Dendritic cell treated with granulocyte-macrophage colony-stimulating factor and Interleukin-4, amounts not matched to agents 40 ng/mL and 50 ng/mL, for 4 days (primary cell): ENCODE measurements around the gene SLC4A8.

ENCODE experiments used
- H3K27ac Mint-ChIP-seq: one replicate; pipeline ENCODE4 v1.8.0; 2022; ENCODE audit warnings: mild to moderate bottlenecking, mixed read lengths
- H3K27me3 Mint-ChIP-seq: one replicate; pipeline ENCODE4 v1.8.0; 2022; ENCODE audit warnings: mild to moderate bottlenecking, mixed read lengths
- H3K36me3 Mint-ChIP-seq: one replicate; pipeline ENCODE4 v1.8.0; 2022; ENCODE audit warnings: low read depth, mixed read lengths
- H3K4me1 Mint-ChIP-seq: one replicate; pipeline ENCODE4 v1.8.0; 2022; ENCODE audit warnings: low read depth, mixed read lengths
- H3K4me3 Mint-ChIP-seq: one replicate; pipeline ENCODE4 v1.8.0; 2022; ENCODE audit warnings: mild to moderate bottlenecking, moderate library complexity, mixed read lengths
- H3K9me3 Mint-ChIP-seq: one replicate; pipeline ENCODE4 v1.8.0; 2022; ENCODE audit warnings: mixed read lengths
- intact Hi-C: fragments of 100-400 bp; cut with micrococcal nuclease; formaldehyde crosslinking; loops from one replicate; pipeline ENCODE4 v1.15.0; 2022

SLC4A8 gene

DNA sequence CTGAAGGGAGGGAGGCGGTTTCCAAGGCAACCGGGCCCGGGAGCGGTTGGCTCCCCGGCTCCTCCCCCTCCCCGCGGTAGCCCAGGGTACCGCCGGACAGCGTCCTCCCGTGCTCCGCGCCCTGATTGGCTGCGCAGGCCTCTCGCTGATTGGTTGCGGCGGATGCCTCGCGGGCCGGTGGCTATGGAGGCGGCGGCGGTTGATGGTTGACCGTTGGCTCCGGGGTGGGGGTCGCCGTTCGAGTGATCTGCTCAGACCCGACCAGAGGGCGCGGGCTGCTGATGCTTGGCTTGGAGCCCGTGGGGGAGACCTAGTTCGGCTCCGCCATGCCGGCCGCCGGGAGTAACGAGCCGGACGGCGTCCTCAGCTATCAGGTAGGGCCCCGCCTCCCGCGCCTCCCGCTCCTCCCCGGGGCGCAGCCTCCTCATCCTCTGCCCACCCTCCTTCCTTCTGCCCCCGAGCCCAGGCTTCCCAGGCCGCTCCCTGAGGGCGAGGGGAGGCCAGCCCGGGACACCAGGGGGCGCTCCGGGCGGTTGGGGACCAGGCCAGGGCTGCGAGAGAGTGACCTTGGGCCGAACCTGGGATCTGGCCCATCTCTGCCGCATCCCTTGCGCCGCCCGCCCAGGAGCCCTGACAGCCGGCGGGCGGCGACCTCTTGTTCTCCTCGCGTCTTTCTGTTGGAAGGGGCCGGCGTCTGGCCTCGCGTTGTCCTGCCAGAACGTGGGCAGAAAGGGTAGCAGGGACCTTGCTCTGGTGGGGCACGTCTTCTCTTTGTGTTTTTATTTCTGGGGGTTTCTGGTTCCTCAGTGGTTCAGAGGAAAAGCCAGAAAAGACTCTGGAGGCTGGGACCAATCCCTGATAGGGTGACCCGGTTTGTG, at the start of gene SLC4A8:
SLC4A8 (plus strand) TSS at position 170 of the 878 bp plus-strand sequence; CDS start at position 327, 157 bp downstream.
- Mint-ChIP-seq H3K9me3 (no peaks in the 10 kb centered on the region), H3K4me1 (peaks cover 12% of the 10 kb centered on the region), H3K36me3 (no peaks in the 10 kb centered on the region), H3K27ac (no peak within 1 kb of the TSS), H3K27me3 (peaks cover 31% of the 10 kb centered on the region), H3K4me3 (peak within 1 kb of the TSS; percentile 63)
- intact Hi-C loops, result loop anchor here (1.0 kb wide), 1 partner anchor 106 kb away; no protein-coding TSS in a partner anchor

GRCh38 chr12:51374856-51375255, 49.8 kb upstream of the SLC4A8 start:
- Mint-ChIP-seq H3K36me3 (peaks cover 97% of the 10 kb centered on the region), H3K4me3 (no peak overlapping the region), H3K9me3 (peaks cover 13% of the 10 kb centered on the region), H3K4me1 (peaks cover 48% of the 10 kb centered on the region), H3K27ac (no peak overlapping the region), H3K27me3 (peaks cover 4% of the 10 kb centered on the region)
- intact Hi-C loops, result no loop called here

DNA sequence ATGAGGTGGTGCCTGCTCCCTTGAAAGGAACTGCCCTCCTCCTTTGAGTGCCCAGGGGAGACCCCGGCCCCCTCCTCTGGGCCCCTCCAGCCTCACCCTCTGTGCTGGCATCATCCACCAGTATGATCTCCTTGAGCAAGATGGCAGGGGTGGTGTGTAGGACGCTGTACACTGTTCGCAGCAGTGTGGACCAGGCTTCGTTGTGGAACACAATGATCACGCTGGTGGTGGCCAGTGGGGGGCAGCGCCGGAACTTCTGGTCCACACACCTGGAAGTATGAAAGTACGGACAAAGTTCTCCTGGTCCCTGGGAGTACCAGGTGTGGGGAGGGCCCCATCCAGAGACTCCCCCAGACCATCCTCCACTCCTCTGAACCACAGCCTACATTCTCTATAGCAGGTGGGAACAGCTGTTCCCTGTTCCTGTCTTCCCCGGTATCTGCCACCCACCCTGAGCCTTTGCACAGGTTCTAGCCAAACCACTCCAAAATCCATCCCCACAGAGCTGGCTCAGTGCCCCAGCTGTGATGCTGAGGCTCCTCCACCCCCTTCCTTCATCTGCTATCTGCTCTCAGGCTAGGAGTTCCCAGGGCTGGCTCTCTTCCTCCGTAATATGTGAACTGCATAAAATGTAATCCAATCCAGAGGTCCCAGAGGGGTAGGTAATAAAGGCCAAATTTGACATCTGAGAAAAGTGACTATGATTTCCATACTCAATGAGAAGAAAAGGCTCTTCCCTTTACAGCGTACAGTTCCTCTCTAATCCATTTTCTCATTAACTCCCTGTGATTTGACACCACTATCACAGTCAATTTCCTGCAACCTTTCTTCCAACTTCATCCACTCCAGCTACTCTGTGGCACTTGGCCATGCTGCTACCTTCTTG, 47.3 kb upstream of the SLC4A8 start:
- H3K27ac Mint-ChIP-seq, result peak overlapping the region; percentile 2
- no peak overlapping the region for H3K4me3 Mint-ChIP-seq
- intact Hi-C loops, result no loop called here
- H3K9me3 Mint-ChIP-seq, result peaks cover 13% of the 10 kb centered on the region
- peaks cover 40% of the 10 kb centered on the region for H3K4me1 Mint-ChIP-seq
- H3K27me3 Mint-ChIP-seq, result no peaks in the 10 kb centered on the region
- peaks cover 96% of the 10 kb centered on the region for H3K36me3 Mint-ChIP-seq

DNA sequence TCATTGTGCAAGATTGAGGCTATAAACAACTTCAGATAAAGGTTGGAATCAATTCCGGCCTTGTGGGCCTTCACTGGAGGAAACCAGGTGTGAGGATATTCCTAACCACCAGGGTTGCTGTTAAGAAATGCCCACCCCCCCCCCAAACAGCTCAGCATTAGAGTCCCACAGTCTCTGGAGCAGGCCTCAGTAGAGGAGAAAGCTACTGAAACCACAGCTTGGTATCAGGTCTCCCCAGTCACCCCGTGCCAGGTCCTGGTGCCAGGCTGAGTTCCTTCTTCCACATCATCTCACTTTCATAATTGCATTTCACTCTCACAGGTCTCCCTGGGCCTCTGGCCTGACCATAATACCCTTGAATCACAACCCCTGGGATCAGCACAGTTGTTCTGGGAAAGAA, 45.9 kb upstream of the SLC4A8 start:
- no peak overlapping the region for H3K27ac Mint-ChIP-seq
- no peaks in the 10 kb centered on the region for H3K27me3 Mint-ChIP-seq
- peaks cover 96% of the 10 kb centered on the region for H3K36me3 Mint-ChIP-seq
- intact Hi-C loops, result no loop called here
- peaks cover 28% of the 10 kb centered on the region for H3K4me1 Mint-ChIP-seq
- peaks cover 1% of the 10 kb centered on the region for H3K9me3 Mint-ChIP-seq
- no peak overlapping the region for H3K4me3 Mint-ChIP-seq

GRCh38 chr12:51379571-51379970, 45.1 kb upstream of the SLC4A8 start:
- Mint-ChIP-seq H3K4me1 (peaks cover 26% of the 10 kb centered on the region), H3K9me3 (no peaks in the 10 kb centered on the region), H3K27ac (no peak overlapping the region), H3K36me3 (peaks cover 95% of the 10 kb centered on the region), H3K4me3 (no peak overlapping the region), H3K27me3 (no peaks in the 10 kb centered on the region)
- intact Hi-C loops, result no loop called here

DNA sequence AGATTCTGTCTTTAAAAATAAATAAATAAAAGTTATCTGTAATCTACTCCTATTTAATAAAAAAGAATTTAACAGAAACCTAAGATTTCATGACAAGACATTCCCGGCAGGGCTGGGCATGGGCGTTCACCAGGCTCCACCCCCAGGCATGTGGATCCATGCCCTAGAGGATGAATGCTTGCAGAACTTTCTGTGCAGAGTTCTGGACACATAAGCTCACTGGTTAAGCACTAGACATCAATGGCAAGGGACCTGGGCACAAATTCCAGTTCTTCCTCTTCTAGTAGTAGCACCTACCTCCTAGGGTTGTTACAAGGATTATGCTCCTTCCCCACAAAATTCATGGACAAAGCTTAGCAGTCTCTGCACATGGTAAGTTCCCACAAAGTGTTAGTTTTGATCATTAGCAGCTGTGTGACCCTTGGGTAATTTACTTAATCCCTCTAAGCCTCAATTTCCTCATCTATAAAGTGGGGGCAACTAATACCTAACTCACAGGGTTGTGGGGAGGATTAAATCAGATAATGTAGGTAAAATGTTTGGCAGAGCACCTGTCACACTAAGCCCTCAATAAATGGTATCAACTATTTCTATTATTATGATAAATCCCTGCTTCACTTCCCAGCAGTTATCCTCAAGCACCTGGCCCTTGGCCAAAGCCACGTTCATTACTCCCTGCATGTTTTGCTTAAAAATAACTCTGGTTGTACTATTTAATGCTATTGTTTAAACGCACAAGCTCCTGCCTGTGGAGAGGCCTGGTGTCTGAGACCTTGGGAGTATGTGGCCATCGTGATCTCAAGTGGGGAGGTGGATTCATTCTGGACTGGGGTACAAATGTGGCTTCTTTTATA, 43.2 kb upstream of the SLC4A8 start:
- Mint-ChIP-seq H3K4me1 (peaks cover 18% of the 10 kb centered on the region), H3K27ac (no peak overlapping the region), H3K9me3 (no peaks in the 10 kb centered on the region), H3K27me3 (no peaks in the 10 kb centered on the region), H3K4me3 (no peak overlapping the region), H3K36me3 (peaks cover 78% of the 10 kb centered on the region)
- intact Hi-C loops, result no loop called here

- Mint-ChIP-seq H3K36me3 (peaks cover 70% of the 10 kb centered on the region), H3K4me1 (peaks cover 18% of the 10 kb centered on the region), H3K9me3 (no peaks in the 10 kb centered on the region), H3K27me3 (no peaks in the 10 kb centered on the region), H3K4me3 (no peak overlapping the region), H3K27ac (no peak overlapping the region)
- intact Hi-C loops, result no loop called here
Observed at GRCh38 chr12:51382173-51382572, 42.5 kb upstream of the SLC4A8 start.

- intact Hi-C loops, result no loop called here
- H3K27me3 Mint-ChIP-seq, result no peaks in the 10 kb centered on the region
- peaks cover 58% of the 10 kb centered on the region for H3K36me3 Mint-ChIP-seq
- H3K27ac Mint-ChIP-seq, result no peak overlapping the region
- H3K4me3 Mint-ChIP-seq, result no peak overlapping the region
- peaks cover 22% of the 10 kb centered on the region for H3K4me1 Mint-ChIP-seq
- H3K9me3 Mint-ChIP-seq, result no peaks in the 10 kb centered on the region
Observed at GRCh38 chr12:51383269-51383905, 41.2 kb upstream of the SLC4A8 start.

DNA sequence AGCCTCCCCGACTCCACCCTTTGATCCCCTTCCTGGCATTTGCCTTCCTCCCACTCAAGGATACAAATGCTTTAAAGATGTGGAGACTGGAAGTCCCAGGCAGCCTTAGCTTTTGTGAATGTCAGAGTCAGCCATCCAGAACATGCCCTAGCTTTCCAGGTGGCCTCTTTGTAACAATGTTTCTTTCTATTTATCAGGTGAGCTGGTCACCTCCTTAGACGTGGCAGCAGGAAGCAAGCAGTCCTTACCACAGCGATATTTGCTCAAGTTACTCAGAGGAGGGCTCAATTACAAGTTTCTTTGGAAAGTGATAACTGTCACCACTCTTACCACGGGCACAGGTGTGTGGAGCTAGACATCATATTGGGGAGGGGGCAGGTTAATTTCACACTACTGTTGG, 38.3 kb upstream of the SLC4A8 start:
- Mint-ChIP-seq H3K27ac (no peak overlapping the region), H3K9me3 (no peaks in the 10 kb centered on the region), H3K36me3 (peaks cover 37% of the 10 kb centered on the region), H3K27me3 (no peaks in the 10 kb centered on the region), H3K4me3 (no peak overlapping the region), H3K4me1 (peaks cover 41% of the 10 kb centered on the region)
- intact Hi-C loops, result no loop called here

DNA sequence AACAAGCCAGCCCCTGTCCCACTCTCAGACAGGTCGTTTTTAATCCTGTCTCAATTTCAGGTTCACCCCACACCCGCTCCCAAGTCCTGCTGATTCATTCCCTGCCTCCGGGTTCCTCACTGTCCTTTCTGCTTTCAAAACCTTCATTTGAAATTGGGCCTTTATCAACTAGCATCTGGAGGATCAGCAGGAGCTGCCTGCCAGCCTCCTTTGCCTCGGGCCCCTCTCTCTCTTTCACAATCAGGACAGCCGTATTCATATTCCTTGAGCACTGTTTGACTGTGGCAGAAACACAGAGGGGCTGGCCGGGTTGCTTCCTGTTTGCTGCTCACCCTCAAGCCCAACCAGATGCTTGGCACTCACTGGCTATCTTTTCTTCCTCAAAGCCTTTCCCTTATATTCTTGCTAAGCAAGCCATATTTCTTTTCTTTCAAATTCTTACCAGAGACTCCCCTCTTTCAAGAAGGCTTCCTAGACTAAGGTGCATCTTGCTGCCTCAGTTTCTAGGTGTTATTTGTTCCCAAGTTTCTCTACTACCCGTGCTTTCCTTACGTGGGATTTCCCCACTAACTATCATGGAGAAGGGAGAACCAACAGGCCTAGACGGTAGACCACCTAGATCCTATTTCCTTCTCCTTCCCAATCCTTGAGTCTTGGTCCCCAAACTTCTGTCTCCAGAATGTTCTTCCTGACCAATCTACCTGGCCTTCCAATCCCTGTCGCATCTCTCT, 36.4 kb upstream of the SLC4A8 start:
- peaks cover 48% of the 10 kb centered on the region for H3K4me1 Mint-ChIP-seq
- H3K36me3 Mint-ChIP-seq, result peaks cover 21% of the 10 kb centered on the region
- no peaks in the 10 kb centered on the region for H3K27me3 Mint-ChIP-seq
- peak overlapping the region; percentile 54 for H3K4me3 Mint-ChIP-seq
- H3K9me3 Mint-ChIP-seq, result no peaks in the 10 kb centered on the region
- intact Hi-C loops, result no loop called here
- peak overlapping the region; percentile 78 for H3K27ac Mint-ChIP-seq

GRCh38 chr12:51388846-51389245, 35.8 kb upstream of the SLC4A8 start:
- intact Hi-C loops, result no loop called here
- Mint-ChIP-seq H3K4me1 (peaks cover 54% of the 10 kb centered on the region), H3K27ac (peak overlapping the region; percentile 78), H3K27me3 (no peaks in the 10 kb centered on the region), H3K36me3 (peaks cover 15% of the 10 kb centered on the region), H3K9me3 (no peaks in the 10 kb centered on the region), H3K4me3 (peak overlapping the region; percentile 7)

- peaks cover 8% of the 10 kb centered on the region for H3K36me3 Mint-ChIP-seq
- H3K4me3 Mint-ChIP-seq, result no peak overlapping the region
- intact Hi-C loops, result no loop called here
Observed at GRCh38 chr12:51389302-51389999, 35.2 kb upstream of the SLC4A8 start.

More at GRCh38 chr12:51389302-51389999, 35.2 kb upstream of the SLC4A8 start:
- no peaks in the 10 kb centered on the region for H3K9me3 Mint-ChIP-seq
- H3K4me1 Mint-ChIP-seq, result peaks cover 60% of the 10 kb centered on the region
- H3K27ac Mint-ChIP-seq, result no peak overlapping the region
- H3K27me3 Mint-ChIP-seq, result no peaks in the 10 kb centered on the region
